ENCODE data around the gene DPYSL4. TPM values are rescaled to one million over a fixed set of nuclear protein-coding genes. Genes with fewer than 3 reads are reported as not detected.

The DPYSL4 gene
- total RNA-seq, 2 experiments from 2014 or later = 19.9 to 22.2 TPM

GRCh38 chr10:132225073-132225848 is 38.5 kb downstream of the DPYSL4 start:
- H3K9me3 Mint-ChIP-seq = no peaks in the 10 kb centered on the region
- no peaks in the 10 kb centered on the region for H3K27me3 Mint-ChIP-seq
- H3K4me1 Mint-ChIP-seq = peaks cover 13% of the 10 kb centered on the region
- no peak for DNase-seq
- H3K36me3 Mint-ChIP-seq = no peaks in the 10 kb centered on the region
- H3K27ac Mint-ChIP-seq = no peak overlapping the region
- H3K4me3 Mint-ChIP-seq = no peak overlapping the region

- Mint-ChIP-seq H3K27me3 (no peaks in the 10 kb centered on the region), H3K9me3 (no peaks in the 10 kb centered on the region), H3K27ac (no peak overlapping the region), H3K4me3 (no peak overlapping the region), H3K36me3 (no peaks in the 10 kb centered on the region), H3K4me1 (peaks cover 14% of the 10 kb centered on the region)
- DNase-seq = no peak
Measured at GRCh38 chr10:132225849-132226205, 39.1 kb downstream of the DPYSL4 start.

GRCh38 chr10:132226586-132227405 is 40.0 kb downstream of the DPYSL4 start:
- no peak overlapping the region for H3K27ac Mint-ChIP-seq

GRCh38 chr10:132227851-132228390 is 41.2 kb downstream of the DPYSL4 start:
- Mint-ChIP-seq H3K9me3 (no peaks in the 10 kb centered on the region), H3K36me3 (no peaks in the 10 kb centered on the region), H3K4me3 (no peak overlapping the region), H3K27me3 (no peaks in the 10 kb centered on the region), H3K4me1 (peaks cover 27% of the 10 kb centered on the region), H3K27ac (no peak overlapping the region)
- DNase-seq = no peak

More at GRCh38 chr10:132226586-132227405, 40.0 kb downstream of the DPYSL4 start:
- Mint-ChIP-seq H3K36me3 (no peaks in the 10 kb centered on the region), H3K27me3 (no peaks in the 10 kb centered on the region), H3K4me3 (no peak overlapping the region), H3K9me3 (no peaks in the 10 kb centered on the region), H3K4me1 (peaks cover 17% of the 10 kb centered on the region)
- DNase-seq = no peak

- no peak overlapping the region for H3K27ac Mint-ChIP-seq
- no peaks in the 10 kb centered on the region for H3K9me3 Mint-ChIP-seq
- no peak for DNase-seq
- no peaks in the 10 kb centered on the region for H3K36me3 Mint-ChIP-seq
- H3K27me3 Mint-ChIP-seq = no peaks in the 10 kb centered on the region
- H3K4me3 Mint-ChIP-seq = no peak overlapping the region
- H3K4me1 Mint-ChIP-seq = peaks cover 29% of the 10 kb centered on the region
Measured at GRCh38 chr10:132228616-132229015, 41.9 kb downstream of the DPYSL4 start.

- DNase-seq = no peak
- H3K4me1 Mint-ChIP-seq = peaks cover 28% of the 10 kb centered on the region
- no peaks in the 10 kb centered on the region for H3K27me3 Mint-ChIP-seq
- peak overlapping the region; percentile 44 for H3K27ac Mint-ChIP-seq
- H3K4me3 Mint-ChIP-seq = no peak overlapping the region
- no peaks in the 10 kb centered on the region for H3K9me3 Mint-ChIP-seq
- H3K36me3 Mint-ChIP-seq = no peaks in the 10 kb centered on the region
Measured at GRCh38 chr10:132229096-132229495, 42.3 kb downstream of the DPYSL4 start.

- no peaks in the 10 kb centered on the region for H3K9me3 Mint-ChIP-seq
- peak overlapping the region; percentile 88 for H3K27ac Mint-ChIP-seq
- H3K36me3 Mint-ChIP-seq = no peaks in the 10 kb centered on the region
- peaks cover 28% of the 10 kb centered on the region for H3K4me1 Mint-ChIP-seq
- H3K27me3 Mint-ChIP-seq = no peaks in the 10 kb centered on the region
- peak overlapping the region; percentile 69 for H3K4me3 Mint-ChIP-seq
- DNase-seq = peak; percentile 63
Measured at GRCh38 chr10:132229834-132230556, 43.2 kb downstream of the DPYSL4 start.

- peaks cover 28% of the 10 kb centered on the region for H3K4me1 Mint-ChIP-seq
- no peaks in the 10 kb centered on the region for H3K27me3 Mint-ChIP-seq
- DNase-seq = no peak
- peak overlapping the region; percentile 88 for H3K27ac Mint-ChIP-seq
- H3K36me3 Mint-ChIP-seq = no peaks in the 10 kb centered on the region
- no peaks in the 10 kb centered on the region for H3K9me3 Mint-ChIP-seq
- H3K4me3 Mint-ChIP-seq = peak overlapping the region; percentile 69
Measured at GRCh38 chr10:132230557-132231210, 43.9 kb downstream of the DPYSL4 start.

GRCh38 chr10:132231656-132232022 is 44.9 kb downstream of the DPYSL4 start:
- H3K27ac Mint-ChIP-seq = peak overlapping the region; percentile 3
- H3K4me1 Mint-ChIP-seq = peaks cover 28% of the 10 kb centered on the region
- no peak for DNase-seq
- H3K4me3 Mint-ChIP-seq = no peak overlapping the region
- H3K36me3 Mint-ChIP-seq = no peaks in the 10 kb centered on the region
- H3K27me3 Mint-ChIP-seq = no peaks in the 10 kb centered on the region
- H3K9me3 Mint-ChIP-seq = no peaks in the 10 kb centered on the region

GRCh38 chr10:132232023-132232951 is 45.5 kb downstream of the DPYSL4 start:
- peaks cover 28% of the 10 kb centered on the region for H3K4me1 Mint-ChIP-seq
- peak overlapping the region; percentile 37 for H3K4me3 Mint-ChIP-seq
- H3K27ac Mint-ChIP-seq = peak overlapping the region; percentile 74
- no peaks in the 10 kb centered on the region for H3K27me3 Mint-ChIP-seq
- H3K36me3 Mint-ChIP-seq = no peaks in the 10 kb centered on the region
- DNase-seq = peak; percentile 46
- no peaks in the 10 kb centered on the region for H3K9me3 Mint-ChIP-seq

GRCh38 chr10:132232981-132233380 is 46.2 kb downstream of the DPYSL4 start:
- Mint-ChIP-seq H3K9me3 (no peaks in the 10 kb centered on the region), H3K4me1 (peaks cover 28% of the 10 kb centered on the region), H3K36me3 (no peaks in the 10 kb centered on the region), H3K27ac (no peak overlapping the region), H3K4me3 (no peak overlapping the region), H3K27me3 (no peaks in the 10 kb centered on the region)
- no peak for DNase-seq

GRCh38 chr10:132233501-132234085 is 46.8 kb downstream of the DPYSL4 start:
- no peaks in the 10 kb centered on the region for H3K36me3 Mint-ChIP-seq
- H3K4me1 Mint-ChIP-seq = peaks cover 28% of the 10 kb centered on the region
- no peaks in the 10 kb centered on the region for H3K27me3 Mint-ChIP-seq

GRCh38 chr10:132234860-132235259 is 48.1 kb downstream of the DPYSL4 start:
- Mint-ChIP-seq H3K4me1 (peaks cover 21% of the 10 kb centered on the region), H3K9me3 (no peaks in the 10 kb centered on the region), H3K4me3 (no peak overlapping the region), H3K27me3 (no peaks in the 10 kb centered on the region), H3K27ac (no peak overlapping the region), H3K36me3 (no peaks in the 10 kb centered on the region)
- DNase-seq = no peak

More at GRCh38 chr10:132233501-132234085, 46.8 kb downstream of the DPYSL4 start:
- DNase-seq = no peak
- Mint-ChIP-seq H3K9me3 (no peaks in the 10 kb centered on the region), H3K27ac (no peak overlapping the region), H3K4me3 (no peak overlapping the region)

Data from activated naive CD8-positive, alpha-beta T cell treated with anti-CD3 and anti-CD28 coated beads for 36 hours (primary cell).